Prostate gland (tissue), 2 donors: Measurements from ENCODE around the gene POLD1. TPM values are rescaled to one million over a fixed set of nuclear protein-coding genes. Genes with fewer than 3 reads are reported as not detected.

Experiments
- DNase-seq: peaks from one replicate; pipeline ENCODE4 v3.0.0-alpha.2; 2019; ENCODE audit warnings: low spot score
- H3K27ac ChIP-seq, 2 donors: fragments of 200-600 bp; sonication (generic); 2 replicates each; pipeline ENCODE4 v1.5.1; 2017 to 2019
- H3K27me3 ChIP-seq: fragments of 200-600 bp; sonication (generic); replicated peaks from 2 replicates; pipeline ENCODE4 v1.5.1; 2019; ENCODE audit not compliant: insufficient read depth
- H3K36me3 ChIP-seq, 2 donors: fragments of 200-600 bp; sonication (generic); 1 replicate in 1 of 2; 2 replicates in 1 of 2; pipeline versions ENCODE4 v1.5.1 to v1.8.1; 2017 to 2019
- H3K4me1 ChIP-seq: fragments of 200-600 bp; sonication (generic); replicated peaks from 2 replicates; pipeline ENCODE4 v1.5.1; 2019
- H3K4me3 ChIP-seq, 2 donors: fragments of 200-600 bp; sonication (generic); 2 replicates each; pipeline ENCODE4 v1.5.1; 2017 to 2019
- H3K9me3 ChIP-seq: fragments of 200-600 bp; sonication (generic); 2 replicates; pipeline ENCODE4 v1.5.1; 2017
- CTCF ChIP-seq, 4 experiments: fragments of 200-600 bp in 2 of 4; fragments of 450-650 bp in 2 of 4; sonication (generic) in 2 of 4; IDR thresholded peaks; 1 replicate in 3 of 4; 2 replicates in 1 of 4; pipeline ENCODE4 v1.5.1; 2016 to 2019; ENCODE audit warnings: antibody characterized with exemption in 4 of 4, mild to moderate bottlenecking in 2 of 4, moderate library complexity in 2 of 4
- POLR2A ChIP-seq: fragments of 450-650 bp; IDR thresholded peaks from one replicate; pipeline ENCODE4 v1.6.1; 2016; ENCODE audit warnings: antibody characterized with exemption, mild to moderate bottlenecking
- POLR2AphosphoS5 ChIP-seq: sonication (generic); formaldehyde crosslinking; IDR thresholded peaks from one replicate; pipeline ENCODE4 v1.6.1; 2017; ENCODE audit warnings: antibody characterized with exemption
- WGBS: methylation state at CpG from one replicate; pipeline ENCODE4 v1.1.5; 2018; 5-methylcytosine and 5-hydroxymethylcytosine counted together
- intact Hi-C: fragments of 100-400 bp; cut with DNase I; formaldehyde crosslinking; loops from one replicate; pipeline ENCODE4 v1.14.2; 2022
- total RNA-seq, 2 donors: library from RNA; depleted of rRNA; stranded (reverse); fragments of >200 nt; gene quantifications; one replicate each; pipeline ENCODE4 v1.1.0, GENCODE V29; 2016

The POLD1 gene
- total RNA-seq, 2 donors from 2014 or later: 15.6 to 35.7 TPM

GRCh38 chr19:50377517-50377916 lies 6.6 kb upstream of the POLD1 start:
- H3K36me3 ChIP-seq: peaks cover 7 to 33% of the 10 kb centered on the region in 2 donors
- H3K27ac ChIP-seq: no peak overlapping the region

GRCh38 chr19:50378169-50378862 lies 5.8 kb upstream of the POLD1 start:
- no peak for DNase-seq
- no peaks in the 10 kb centered on the region for H3K4me1 ChIP-seq
- no peak overlapping the region for H3K27ac ChIP-seq
- no peaks in the 10 kb centered on the region for H3K27me3 ChIP-seq
- no peak overlapping the region for H3K4me3 ChIP-seq
- H3K36me3 ChIP-seq: peaks cover 7 to 33% of the 10 kb centered on the region in 2 donors
- WGBS: 92% methylated on average over 36 of the region's 36 CpGs
- intact Hi-C loops: loop anchor here (10.0 kb wide), 1 partner anchor 354 kb away; the partner anchor contains the start of genes VRK3 and ZNF473
- H3K9me3 ChIP-seq: no peaks in the 10 kb centered on the region
- TF ChIP-seq CTCF (IDR thresholded peaks at IDR 0.05) (no peak), POLR2A (no peak), POLR2AphosphoS5 (no peak)

More at GRCh38 chr19:50377517-50377916, 6.6 kb upstream of the POLD1 start:
- Histone ChIP-seq H3K4me3 (no peak overlapping the region), H3K27me3 (no peaks in the 10 kb centered on the region), H3K4me1 (no peaks in the 10 kb centered on the region), H3K9me3 (no peaks in the 10 kb centered on the region)
- WGBS: 72% methylated on average over 9 of the region's 9 CpGs
- no peak for DNase-seq
- TF ChIP-seq POLR2A: no peak
- no peak for TF ChIP-seq POLR2AphosphoS5
- TF ChIP-seq CTCF (IDR thresholded peaks at IDR 0.05): no peak
- intact Hi-C loops: loop anchor here (10.0 kb wide), 1 partner anchor 353 kb away; the partner anchor contains the start of genes VRK3 and ZNF473

GRCh38 chr19:50378863-50379236 lies 5.3 kb upstream of the POLD1 start:
- no peaks in the 10 kb centered on the region for H3K27me3 ChIP-seq
- no peak overlapping the region for H3K4me3 ChIP-seq
- DNase-seq: no peak
- H3K27ac ChIP-seq: no peak overlapping the region
- peaks cover 7 to 33% of the 10 kb centered on the region in 2 donors for H3K36me3 ChIP-seq
- no peaks in the 10 kb centered on the region for H3K9me3 ChIP-seq
- no peak for TF ChIP-seq CTCF (IDR thresholded peaks at IDR 0.05)
- TF ChIP-seq POLR2A: no peak
- TF ChIP-seq POLR2AphosphoS5: no peak
- 98% methylated on average over 10 of the region's 10 CpGs for WGBS
- intact Hi-C loops: loop anchor here (10.0 kb wide), 1 partner anchor 354 kb away; the partner anchor contains the start of genes VRK3 and ZNF473
- H3K4me1 ChIP-seq: no peaks in the 10 kb centered on the region

GRCh38 chr19:50379602-50380001 lies 4.5 kb upstream of the POLD1 start:
- Histone ChIP-seq H3K4me3 (no peak overlapping the region), H3K27ac (no peak overlapping the region), H3K9me3 (no peaks in the 10 kb centered on the region), H3K4me1 (no peaks in the 10 kb centered on the region), H3K36me3 (peaks cover 7 to 33% of the 10 kb centered on the region in 2 donors), H3K27me3 (no peaks in the 10 kb centered on the region)
- TF ChIP-seq CTCF (IDR thresholded peaks at IDR 0.05) (no peak), POLR2A (no peak), POLR2AphosphoS5 (no peak)
- WGBS: 88% methylated on average over 11 of the region's 11 CpGs
- intact Hi-C loops: loop anchor here (10.0 kb wide), 2 partner anchors 355 to 425 kb away; partner anchors contain the start of genes VRK3 and ZNF473
- no peak for DNase-seq

GRCh38 chr19:50380137-50380536 lies 4.0 kb upstream of the POLD1 start:
- intact Hi-C loops: loop anchor here (10.0 kb wide), 1 partner anchor 425 kb away; no protein-coding TSS in a partner anchor
- no peak overlapping the region for H3K27ac ChIP-seq
- H3K27me3 ChIP-seq: no peaks in the 10 kb centered on the region
- peaks cover 5% of the 10 kb centered on the region for H3K4me1 ChIP-seq
- no peak for DNase-seq
- WGBS: 88% methylated on average over 11 of the region's 11 CpGs
- no peaks in the 10 kb centered on the region for H3K9me3 ChIP-seq
- H3K4me3 ChIP-seq: no peak overlapping the region
- TF ChIP-seq POLR2AphosphoS5 (no peak), CTCF (IDR thresholded peaks at IDR 0.05) (no peak), POLR2A (no peak)
- peaks cover 7 to 33% of the 10 kb centered on the region in 2 donors for H3K36me3 ChIP-seq
